Ascending aorta (tissue), 2 donors: ENCODE data around the gene CEP70. TPM values are rescaled to one million over a fixed set of nuclear protein-coding genes. Genes with fewer than 3 reads are reported as not detected.

Experiments used
- DNase-seq, 2 donors: peaks; one replicate each; pipeline ENCODE4 v3.0.0-alpha.2; 2019; ENCODE audit warnings: low spot score in 2 of 2
- H3K27ac ChIP-seq, 2 donors: fragments of 200-600 bp; sonication (generic); one replicate each; pipeline ENCODE4 v1.5.1; 2016 to 2017; ENCODE audit warnings: mild to moderate bottlenecking in 1 of 2
- H3K27me3 ChIP-seq: fragments of 200-600 bp; sonication (generic); one replicate; pipeline ENCODE4 v1.5.1; 2017
- H3K36me3 ChIP-seq, 2 donors: fragments of 200-600 bp; sonication (generic); one replicate each; pipeline ENCODE4 v1.5.1; 2016
- H3K4me1 ChIP-seq, 2 donors: fragments of 200-600 bp; sonication (generic); one replicate each; pipeline ENCODE4 v1.5.1; 2016 to 2017; ENCODE audit warnings: mild to moderate bottlenecking in 1 of 2
- H3K4me3 ChIP-seq, 2 donors: fragments of 200-600 bp; sonication (generic); one replicate each; pipeline ENCODE4 v1.5.1; 2016 to 2017; ENCODE audit warnings: mild to moderate bottlenecking in 1 of 2
- H3K9me3 ChIP-seq, 2 donors: fragments of 200-600 bp; sonication (generic); one replicate each; pipeline ENCODE4 v1.5.1; 2016
- intact Hi-C: fragments of 100-400 bp; cut with DNase I; formaldehyde crosslinking; loops from one replicate; pipeline ENCODE4 v1.15.1; 2023
- total RNA-seq: library from RNA; depleted of rRNA; stranded (reverse); fragments of >200 nt; gene quantifications from one replicate; pipeline ENCODE4 v1.1.0, GENCODE V29; 2016
- TF ChIP-seq, protein P1 (sequence below), 3 experiments: fragments of 200-600 bp in 2 of 3; fragments of 450-650 bp in 1 of 3; sonication (generic) in 2 of 3; IDR thresholded peaks; one replicate each; pipeline ENCODE4 v1.5.1; 2016 to 2019; ENCODE audit warnings: antibody characterized with exemption in 3 of 3, mild to moderate bottlenecking in 1 of 3, moderate library complexity in 1 of 3

The CEP70 gene
- total RNA-seq, 1 donor from 2014 or later, result 7.6 TPM

DNA sequence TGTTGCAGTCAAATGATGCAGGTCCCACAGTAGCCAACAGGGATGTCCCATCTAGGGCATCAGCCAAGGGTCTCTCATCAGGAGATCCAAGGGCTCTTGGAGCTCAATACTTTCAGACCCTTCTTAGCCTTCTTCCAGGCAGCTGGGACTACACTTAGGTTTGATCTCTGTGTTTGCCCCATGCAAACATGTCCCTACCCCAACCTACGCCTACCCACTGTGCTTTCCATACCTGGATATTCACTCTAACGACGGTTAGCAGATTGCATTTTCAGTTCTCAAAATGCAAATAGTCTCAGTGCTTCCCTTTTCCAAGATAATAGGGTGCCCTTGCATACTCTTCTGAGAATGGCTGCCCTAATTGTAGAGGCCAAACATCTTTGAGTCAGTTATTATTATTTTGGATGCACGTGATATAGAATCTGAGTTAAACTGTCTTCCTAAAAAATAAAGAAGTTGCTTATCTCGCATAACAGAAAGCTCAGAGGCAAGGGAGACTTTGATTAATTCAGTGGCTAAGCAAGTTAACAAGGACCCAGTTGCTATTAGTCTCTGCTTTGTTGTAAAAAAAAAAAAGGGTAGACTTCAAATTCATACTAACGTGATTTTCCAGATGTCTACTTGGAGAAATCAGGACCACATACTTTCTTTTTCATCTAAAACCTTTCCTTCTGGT is 1.0 kb upstream of the CEP70 start:
- Histone ChIP-seq H3K9me3 (no peaks in the 10 kb centered on the region), H3K27me3 (no peaks in the 10 kb centered on the region), H3K4me3 (peak overlapping the region; percentile 63 to 91), H3K36me3 (no peaks in the 10 kb centered on the region), H3K4me1 (peaks cover 0 to 5% of the 10 kb centered on the region in 2 donors), H3K27ac (peak overlapping the region; percentile 88 to 94)
- intact Hi-C loops, result loop anchor here (1.0 to 10.0 kb wide), 10 partner anchors 13 to 1080 kb away; partner anchors contain the start of genes ARMC8, COPB2, ESYT3 and FAIM
- TF ChIP-seq, protein P1, sequence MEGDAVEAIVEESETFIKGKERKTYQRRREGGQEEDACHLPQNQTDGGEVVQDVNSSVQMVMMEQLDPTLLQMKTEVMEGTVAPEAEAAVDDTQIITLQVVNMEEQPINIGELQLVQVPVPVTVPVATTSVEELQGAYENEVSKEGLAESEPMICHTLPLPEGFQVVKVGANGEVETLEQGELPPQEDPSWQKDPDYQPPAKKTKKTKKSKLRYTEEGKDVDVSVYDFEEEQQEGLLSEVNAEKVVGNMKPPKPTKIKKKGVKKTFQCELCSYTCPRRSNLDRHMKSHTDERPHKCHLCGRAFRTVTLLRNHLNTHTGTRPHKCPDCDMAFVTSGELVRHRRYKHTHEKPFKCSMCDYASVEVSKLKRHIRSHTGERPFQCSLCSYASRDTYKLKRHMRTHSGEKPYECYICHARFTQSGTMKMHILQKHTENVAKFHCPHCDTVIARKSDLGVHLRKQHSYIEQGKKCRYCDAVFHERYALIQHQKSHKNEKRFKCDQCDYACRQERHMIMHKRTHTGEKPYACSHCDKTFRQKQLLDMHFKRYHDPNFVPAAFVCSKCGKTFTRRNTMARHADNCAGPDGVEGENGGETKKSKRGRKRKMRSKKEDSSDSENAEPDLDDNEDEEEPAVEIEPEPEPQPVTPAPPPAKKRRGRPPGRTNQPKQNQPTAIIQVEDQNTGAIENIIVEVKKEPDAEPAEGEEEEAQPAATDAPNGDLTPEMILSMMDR (IDR thresholded peaks at IDR 0.05), result no peak
- DNase-seq, result no peak

DNA sequence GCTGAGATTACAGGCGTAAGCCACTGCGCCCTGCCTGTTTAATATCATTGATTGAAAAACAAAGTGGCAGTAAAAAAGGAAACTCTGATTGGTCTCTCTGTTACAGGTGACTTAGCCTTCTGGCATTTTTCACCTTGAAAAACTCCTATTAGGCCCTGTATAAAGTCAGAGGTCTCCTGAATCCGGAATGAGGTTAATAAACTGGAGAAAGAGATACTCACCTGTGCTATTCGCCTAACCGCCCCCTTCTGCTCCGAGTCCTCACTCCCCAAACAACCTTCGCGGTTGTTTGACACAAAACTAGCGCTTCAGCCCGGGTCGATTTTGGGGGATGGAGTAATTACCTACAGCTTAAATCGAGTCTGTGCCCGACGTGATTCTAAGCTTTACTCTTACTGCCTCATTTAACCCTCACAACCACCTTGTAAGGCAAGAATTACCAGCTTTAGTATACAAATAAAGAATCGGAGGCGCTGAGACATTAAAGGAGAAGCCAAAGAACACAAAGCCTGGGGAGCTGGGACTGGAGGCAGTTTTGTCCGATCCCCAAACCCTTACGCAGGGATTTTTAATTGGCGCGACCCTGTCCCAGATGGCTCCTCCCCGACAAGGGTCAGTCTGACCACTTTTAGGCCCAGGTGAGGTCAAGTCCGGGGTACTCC is 441 bp downstream of the CEP70 start:
- intact Hi-C loops, result loop anchor here (1.0 to 10.0 kb wide), 10 partner anchors 15 to 1081 kb away; partner anchors contain the start of genes ARMC8, COPB2, ESYT3 and FAIM
- TF ChIP-seq, protein P1 (IDR thresholded peaks at IDR 0.05), result no peak
- no peak for DNase-seq
- Histone ChIP-seq H3K4me1 (peaks cover 0 to 5% of the 10 kb centered on the region in 2 donors), H3K4me3 (peak overlapping the region; percentile 63 to 91), H3K36me3 (no peaks in the 10 kb centered on the region), H3K27me3 (no peaks in the 10 kb centered on the region), H3K9me3 (no peaks in the 10 kb centered on the region), H3K27ac (peak overlapping the region; percentile 88 to 94)

DNA sequence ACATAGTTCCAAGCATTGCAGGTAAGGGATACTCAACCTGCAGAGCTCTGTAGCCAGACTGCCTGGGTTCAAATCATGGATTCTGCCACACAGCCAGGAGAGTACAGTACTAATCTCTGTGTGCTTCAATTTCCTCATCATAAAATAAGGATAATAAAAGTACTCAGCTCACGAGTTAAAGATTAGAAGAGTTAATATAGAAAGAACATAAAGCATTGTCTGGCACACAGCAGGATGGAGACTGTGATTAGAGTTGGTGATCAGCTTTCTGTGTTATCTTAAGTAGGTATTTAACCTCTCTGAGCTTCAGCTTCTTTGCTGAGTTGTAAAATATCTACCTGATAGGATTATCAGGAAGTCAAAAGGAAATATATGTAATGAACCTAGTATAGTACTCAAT is 2.7 kb downstream of the CEP70 start:
- peaks cover 0 to 5% of the 10 kb centered on the region in 2 donors for H3K4me1 ChIP-seq
- no peak overlapping the region for H3K4me3 ChIP-seq
- no peak overlapping the region for H3K27ac ChIP-seq
- no peaks in the 10 kb centered on the region for H3K9me3 ChIP-seq
- TF ChIP-seq, protein P1 (IDR thresholded peaks at IDR 0.05), result no peak
- intact Hi-C loops, result loop anchor here (5.0 to 10.0 kb wide), 6 partner anchors 103 to 1083 kb away; partner anchors contain the start of genes ARMC8, ESYT3, MRAS and MRPS22
- DNase-seq, result no peak
- H3K27me3 ChIP-seq, result no peaks in the 10 kb centered on the region
- H3K36me3 ChIP-seq, result no peaks in the 10 kb centered on the region

DNA sequence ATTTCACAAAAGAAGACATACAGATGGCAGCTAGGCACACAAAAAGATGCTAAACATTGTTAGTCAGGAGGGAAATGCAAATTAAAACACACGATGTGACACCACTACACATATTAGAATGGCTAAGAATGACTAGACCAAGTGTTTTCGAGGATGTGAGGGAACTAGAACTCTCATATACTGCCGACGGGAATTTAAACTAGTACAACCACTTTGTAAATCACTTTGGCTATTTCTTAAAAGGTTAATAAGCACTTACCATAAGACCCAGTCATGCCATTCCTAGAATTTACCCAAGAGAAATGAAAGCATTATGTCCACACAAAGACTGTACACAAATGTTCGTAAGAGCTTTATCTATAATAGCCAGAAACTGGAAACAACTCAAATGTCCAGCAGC is 5.6 kb downstream of the CEP70 start:
- no peak overlapping the region for H3K27ac ChIP-seq
- peaks cover 0 to 4% of the 10 kb centered on the region in 2 donors for H3K4me1 ChIP-seq
- TF ChIP-seq, protein P1 (IDR thresholded peaks at IDR 0.05), result no peak
- no peaks in the 10 kb centered on the region for H3K36me3 ChIP-seq
- no peak for DNase-seq
- H3K27me3 ChIP-seq, result no peaks in the 10 kb centered on the region
- intact Hi-C loops, result no loop called here
- no peak overlapping the region for H3K4me3 ChIP-seq
- no peaks in the 10 kb centered on the region for H3K9me3 ChIP-seq

DNA sequence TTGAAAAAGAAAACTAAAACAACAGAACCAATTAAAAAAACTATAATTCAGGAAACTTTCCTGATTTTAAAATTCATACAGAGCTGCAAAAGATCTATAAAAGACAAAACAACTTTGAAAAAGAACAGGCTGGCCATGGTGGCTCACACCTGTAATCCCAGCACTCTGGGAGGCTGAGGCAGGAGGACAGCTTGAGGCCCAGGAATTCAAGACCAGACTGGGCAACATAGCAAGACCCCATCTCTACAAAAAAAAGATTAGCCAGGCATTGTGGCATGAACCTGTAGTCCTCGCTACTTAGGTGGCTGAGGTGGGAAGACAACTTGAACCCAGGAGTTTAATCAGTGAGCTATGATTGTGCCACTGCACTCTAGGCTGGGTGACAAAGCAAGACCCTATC is 6.7 kb downstream of the CEP70 start:
- Histone ChIP-seq H3K27me3 (no peaks in the 10 kb centered on the region), H3K4me3 (no peak overlapping the region), H3K36me3 (no peaks in the 10 kb centered on the region), H3K9me3 (no peaks in the 10 kb centered on the region), H3K4me1 (no peaks in the 10 kb centered on the region), H3K27ac (no peak overlapping the region)
- intact Hi-C loops, result no loop called here
- DNase-seq, result no peak
- TF ChIP-seq, protein P1 (IDR thresholded peaks at IDR 0.05), result no peak
